Heart left ventricle (tissue), 16 donors: Measurements from ENCODE around the gene TLL1. TPM values are rescaled to one million over a fixed set of nuclear protein-coding genes. Genes with fewer than 3 reads are reported as not detected.

Experiments used
- ATAC-seq, 4 donors: fragments of 200-7000 bp; cut with Tn5 transposase; one replicate each; pipeline ENCODE4 v1.9.1; 2020 to 2022; ENCODE audit warnings: moderate library complexity in 4 of 4, mild to moderate bottlenecking in 3 of 4, moderate number of reproducible peaks in 1 of 4
- DNase-seq, 5 donors: peaks; one replicate each; pipeline ENCODE4 v3.0.0-alpha.2; 2020
- H3K27ac ChIP-seq, 12 donors: fragments of 200-600 bp; sonication (generic) in 4 of 12; one replicate each; pipeline versions ENCODE4 v1.5.0 to v1.8.0; 2016 to 2022; ENCODE audit warnings: mild to moderate bottlenecking in 2 of 12
- H3K27me3 ChIP-seq, 9 donors: fragments of 200-600 bp; sonication (generic) in 2 of 9; one replicate each; pipeline versions ENCODE4 v1.5.1 to v1.8.0; 2016 to 2022; ENCODE audit warnings: mild to moderate bottlenecking in 3 of 9
- H3K36me3 ChIP-seq, 9 donors: fragments of 200-600 bp; sonication (generic) in 2 of 9; one replicate each; pipeline versions ENCODE4 v1.5.0 to v1.8.0; 2018 to 2022; ENCODE audit warnings: mild to moderate bottlenecking in 2 of 9
- H3K4me1 ChIP-seq, 12 donors: fragments of 200-600 bp; sonication (generic) in 4 of 12; one replicate each; pipeline versions ENCODE4 v1.5.0 to v1.8.0; 2016 to 2022; ENCODE audit warnings: mild to moderate bottlenecking in 3 of 12
- H3K4me3 ChIP-seq, 12 donors: fragments of 200-600 bp; sonication (generic) in 4 of 12; one replicate each; pipeline versions ENCODE4 v1.5.0 to v1.8.0; 2017 to 2022; ENCODE audit warnings: mild to moderate bottlenecking in 9 of 12, moderate library complexity in 4 of 12
- H3K9me3 ChIP-seq, 12 donors: fragments of 200-600 bp; sonication (generic) in 4 of 12; one replicate each; pipeline versions ENCODE4 v1.5.0 to v1.8.0; 2016 to 2022; ENCODE audit warnings: mild to moderate bottlenecking in 1 of 12
- CTCF ChIP-seq, 12 donors: fragments of 200-600 bp; sonication (generic) in 4 of 12; IDR thresholded peaks; one replicate each; pipeline versions ENCODE4 v1.5.0 to v1.8.0; 2018 to 2022; ENCODE audit warnings: antibody characterized with exemption in 12 of 12, mild to moderate bottlenecking in 5 of 12
- POLR2A ChIP-seq, 2 donors: fragments of 450-650 bp; IDR thresholded peaks; one replicate each; pipeline ENCODE4 v1.6.1; 2017; ENCODE audit warnings: antibody characterized with exemption in 2 of 2, mild to moderate bottlenecking in 2 of 2, moderate library complexity in 2 of 2
- WGBS, 4 donors: extraction: QIAGEN DNeasy Blood & Tissue Kit in 2 of 4; methylation state at CpG; one replicate each; pipeline versions ENCODE4 v1.1.5 to v1.1.7; 2013 to 2018; 5-methylcytosine and 5-hydroxymethylcytosine counted together
- intact Hi-C, 10 donors: fragments of 100-400 bp; cut with DNase I; formaldehyde crosslinking; loops; one replicate each; pipeline versions ENCODE4 v1.11.1 to v1.14.2; 2022
- polyA plus RNA-seq, 2 donors: library from polyadenylated mRNA; stranded (reverse); fragments of 200-250 nt; gene quantifications; one replicate each; pipeline ENCODE4 v1.2.3, GENCODE V29; 2013
- total RNA-seq, 9 donors: library from RNA; depleted of rRNA in 2 of 9; stranded (reverse); fragments of >200 nt in 2 of 9; fragmentation: NEBNext Ultra II Directional in 3 of 9; extraction: Animal tissue kit (Norgen Biotek cat#: 25700) in 3 of 9; gene quantifications; one replicate each; pipeline versions ENCODE4 v1.1.0 to v1.2.4, GENCODE V29; 2016 to 2023
- donor health status: ischemic (EF 13 %, LVEDD 7.1; RV severe dilation, severe dysfunction).
- donor health status: healthy with polysubstance abuse.
- donor health status: DM: no; HTN: yes; CAD: no.
- donor health status: DM: no; HTN: no; CAD: no.
- donor health status: ischemic (EF 25% LVEDD 6.9; RV normal size, moderate dysfunction).
- donor health status: ischemic (EF 25% LVEDD 5.7; RV mildly dilated, moderate dysfunction).
- donor health status: healthy.
- donor health status: DM: yes; HTN: yes; CAD: no.
- donor health status: ischemic (EF 35%, LVEDD 5.7; RV mildly dilated, moderate dysfunction).
- donor health status: nonischemic (EF 11% LVEDD 7.7; RV severe dilation, severe dysfunction).
- donor health status: DM: yes; HTN: yes; CAD: no.
- donor health status: PGD.
- donor health status: ischemic (EF 29% LVEDD 5.4; RV normal size, mild dysfunction).
- donor health status: nonischemic (EF 23%, LVEDD 6.1; RV moderate dilation, normal function).

TLL1 gene
- total and polyA plus RNA-seq, 11 donors, result 0.08 to 4.5 (median 1.2) TPM

GRCh38 chr4:166021617-166022016 is 148.6 kb downstream of the TLL1 start:
- no peaks in the 10 kb centered on the region for H3K36me3 ChIP-seq
- TF ChIP-seq POLR2A (IDR thresholded peaks at IDR 0.05), result no peak
- no peak for TF ChIP-seq CTCF (IDR thresholded peaks at IDR 0.05)
- no peak overlapping the region for H3K27ac ChIP-seq
- DNase-seq (no peak), ATAC-seq (no peak)
- intact Hi-C loops, result no loop called here
- no peaks in the 10 kb centered on the region for H3K9me3 ChIP-seq
- 85 to 91% (median 87%) methylated on average over 9 of the region's 9 CpGs for WGBS, 4 donors
- no peaks in the 10 kb centered on the region for H3K27me3 ChIP-seq
- no peak overlapping the region for H3K4me3 ChIP-seq
- H3K4me1 ChIP-seq, result no peaks in the 10 kb centered on the region

- no peak for TF ChIP-seq CTCF (IDR thresholded peaks at IDR 0.05)
- TF ChIP-seq POLR2A (IDR thresholded peaks at IDR 0.05), result no peak
- intact Hi-C loops, result no loop called here
Measured at GRCh38 chr4:166034965-166035364, 161.9 kb downstream of the TLL1 start.

GRCh38 chr4:166039822-166040221 is 166.8 kb downstream of the TLL1 start:
- no peaks in the 10 kb centered on the region for H3K4me1 ChIP-seq
- H3K27me3 ChIP-seq, result no peaks in the 10 kb centered on the region
- no peaks in the 10 kb centered on the region for H3K36me3 ChIP-seq
- no peak overlapping the region for H3K27ac ChIP-seq
- WGBS, 4 donors, result 41 to 75% (median 64%) methylated on average over 1 of the region's 1 CpG
- DNase-seq (no peak), ATAC-seq (no peak)
- H3K9me3 ChIP-seq, result no peaks in the 10 kb centered on the region
- intact Hi-C loops, result no loop called here
- TF ChIP-seq CTCF (IDR thresholded peaks at IDR 0.05) (no peak), POLR2A (IDR thresholded peaks at IDR 0.05) (no peak)
- no peak overlapping the region for H3K4me3 ChIP-seq

More at GRCh38 chr4:166034965-166035364, 161.9 kb downstream of the TLL1 start:
- no peak overlapping the region for H3K27ac ChIP-seq
- no peaks in the 10 kb centered on the region for H3K27me3 ChIP-seq
- ATAC-seq (no peak), DNase-seq (no peak)
- H3K4me3 ChIP-seq, result no peak overlapping the region
- H3K36me3 ChIP-seq, result no peaks in the 10 kb centered on the region
- H3K4me1 ChIP-seq, result no peaks in the 10 kb centered on the region
- peaks cover 0 to 5% (median 0%) of the 10 kb centered on the region in 12 donors for H3K9me3 ChIP-seq
- WGBS, 4 donors, result 84 to 96% (median 92%) methylated on average over 2 of the region's 2 CpGs

GRCh38 chr4:166042510-166043055 is 169.5 kb downstream of the TLL1 start:
- ATAC-seq, result peak in 2 of 4 donors; percentile 51 to 77
- Histone ChIP-seq H3K36me3 (no peaks in the 10 kb centered on the region), H3K4me3 (no peak overlapping the region), H3K9me3 (no peaks in the 10 kb centered on the region), H3K27me3 (no peaks in the 10 kb centered on the region), H3K4me1 (no peaks in the 10 kb centered on the region), H3K27ac (peak overlapping the region in 2 of 12 donors; percentile 10 to 58)
- 57 to 67% (median 62%) methylated on average over 8 of the region's 8 CpGs for WGBS, 4 donors
- peak in 2 of 5 donors; percentile 4 to 16 for DNase-seq
- TF ChIP-seq CTCF (IDR thresholded peaks at IDR 0.05), result no peak
- no peak for TF ChIP-seq POLR2A (IDR thresholded peaks at IDR 0.05)
- intact Hi-C loops, result no loop called here
